Adipocyte (in vitro differentiated cells): ENCODE measurements around the gene CARS1.
A peak's percentile ranks its signal among the peaks of the same experiment; 100 is the strongest.

Experiments used
- DNase-seq: peaks from one replicate; pipeline ENCODE4 v3.0.0-alpha.2; 2015; ENCODE audit warnings: low read depth
- H3K27me3 ChIP-seq: replicated peaks from 2 replicates; pipeline ENCODE4 v1.7.0; 2013; ENCODE audit warnings: mild to moderate bottlenecking, low read length, moderate library complexity; ENCODE audit not compliant: control insufficient read depth, insufficient read depth
- H3K36me3 ChIP-seq: 2 replicates; pipeline ENCODE4 v1.7.0; 2013; ENCODE audit warnings: low read length, mild to moderate bottlenecking, moderate library complexity; ENCODE audit not compliant: control insufficient read depth, insufficient read depth, severe bottlenecking
- H3K4me1 ChIP-seq: 2 replicates; pipeline ENCODE4 v1.7.0; 2013; ENCODE audit warnings: mild to moderate bottlenecking, low read length, moderate library complexity; ENCODE audit not compliant: control insufficient read depth, insufficient read depth
- H3K4me3 ChIP-seq: 2 replicates; pipeline ENCODE4 v1.7.0; 2013; ENCODE audit warnings: mild to moderate bottlenecking, low read length, moderate library complexity
- H3K9ac ChIP-seq: 2 replicates; pipeline ENCODE4 v1.7.0; 2013; ENCODE audit warnings: mild to moderate bottlenecking, low read length, moderate library complexity
- H3K9me3 ChIP-seq: 2 replicates; pipeline ENCODE4 v1.7.0; 2013; ENCODE audit warnings: mild to moderate bottlenecking, low read length, moderate library complexity; ENCODE audit not compliant: control insufficient read depth

CARS1 gene

DNA sequence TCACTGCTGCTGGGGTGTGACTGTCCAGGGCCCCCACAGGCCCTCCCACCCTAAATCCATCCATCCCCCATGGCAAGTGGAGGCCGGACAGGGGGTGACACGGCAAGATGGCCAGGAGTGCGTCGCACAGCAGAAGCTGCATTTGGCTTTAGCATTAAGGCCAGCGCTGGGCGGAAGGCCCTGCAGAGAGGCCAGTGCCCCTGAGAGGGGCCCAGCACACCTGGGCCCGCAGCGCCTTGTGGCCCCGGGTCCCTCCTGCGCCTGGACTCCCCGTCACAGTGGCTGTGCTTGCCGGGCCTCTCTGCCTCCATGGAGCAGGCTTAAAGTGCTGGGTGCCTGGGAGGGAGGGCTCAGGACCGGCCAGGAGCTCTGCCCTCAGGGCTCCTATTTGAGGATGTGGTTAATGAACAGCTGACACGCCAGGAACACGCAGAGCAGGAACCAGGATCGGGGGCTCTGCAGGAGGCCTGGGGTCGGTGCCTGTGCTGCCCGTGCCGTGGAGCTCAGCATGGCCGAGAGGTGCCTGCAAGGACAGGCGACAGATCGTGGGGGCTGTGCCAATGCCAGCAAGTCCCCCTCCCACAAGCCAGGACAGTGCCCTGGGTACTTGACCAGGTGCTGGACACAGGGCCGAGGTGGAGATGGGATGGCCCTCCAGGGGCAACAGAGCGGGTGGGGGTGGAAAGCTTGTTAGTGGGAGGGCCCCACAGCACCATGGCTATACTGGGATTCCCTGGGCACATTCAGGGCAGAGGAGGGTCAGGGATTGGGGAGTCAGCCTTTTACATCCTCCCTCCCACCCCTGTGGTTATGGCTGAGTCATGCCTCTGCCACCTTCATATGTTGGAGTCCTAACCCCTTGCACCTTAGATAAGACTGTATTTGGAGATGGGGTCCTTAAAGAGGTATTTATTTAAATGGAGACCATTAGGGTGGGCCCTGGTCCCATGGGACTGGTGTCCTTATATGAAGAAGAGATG lies 30.9 kb upstream of the CARS1 start:
- H3K27me3 ChIP-seq, result no peaks in the 10 kb centered on the region
- H3K4me1 ChIP-seq, result no peaks in the 10 kb centered on the region
- no peak overlapping the region for H3K9ac ChIP-seq
- H3K4me3 ChIP-seq, result no peak overlapping the region
- DNase-seq, result no peak
- H3K9me3 ChIP-seq, result no peaks in the 10 kb centered on the region
- peaks cover 10% of the 10 kb centered on the region for H3K36me3 ChIP-seq

DNA sequence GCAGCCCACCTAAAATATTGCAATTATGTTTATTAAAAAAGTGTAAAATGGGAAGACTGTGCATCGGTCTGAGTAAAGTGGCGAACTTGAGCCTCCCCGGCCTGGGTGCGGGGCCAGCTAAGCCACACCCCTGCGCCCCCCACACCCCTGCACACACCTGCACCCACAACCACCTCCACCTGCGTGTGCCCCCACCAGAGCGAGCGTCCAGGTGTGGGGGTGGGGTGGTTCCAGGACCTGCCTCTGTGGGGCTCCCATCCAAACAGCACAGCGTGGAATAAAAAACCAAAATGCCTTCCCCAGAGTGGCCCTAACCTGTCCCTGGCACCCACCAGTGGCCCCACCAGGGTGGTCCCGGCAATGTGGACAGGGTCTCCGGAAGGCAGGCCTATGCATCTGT lies 30.1 kb upstream of the CARS1 start:
- no peak overlapping the region for H3K9ac ChIP-seq
- H3K36me3 ChIP-seq, result peaks cover 10% of the 10 kb centered on the region
- H3K4me1 ChIP-seq, result no peaks in the 10 kb centered on the region
- no peak overlapping the region for H3K4me3 ChIP-seq
- H3K27me3 ChIP-seq, result no peaks in the 10 kb centered on the region
- no peaks in the 10 kb centered on the region for H3K9me3 ChIP-seq
- DNase-seq, result no peak

DNA sequence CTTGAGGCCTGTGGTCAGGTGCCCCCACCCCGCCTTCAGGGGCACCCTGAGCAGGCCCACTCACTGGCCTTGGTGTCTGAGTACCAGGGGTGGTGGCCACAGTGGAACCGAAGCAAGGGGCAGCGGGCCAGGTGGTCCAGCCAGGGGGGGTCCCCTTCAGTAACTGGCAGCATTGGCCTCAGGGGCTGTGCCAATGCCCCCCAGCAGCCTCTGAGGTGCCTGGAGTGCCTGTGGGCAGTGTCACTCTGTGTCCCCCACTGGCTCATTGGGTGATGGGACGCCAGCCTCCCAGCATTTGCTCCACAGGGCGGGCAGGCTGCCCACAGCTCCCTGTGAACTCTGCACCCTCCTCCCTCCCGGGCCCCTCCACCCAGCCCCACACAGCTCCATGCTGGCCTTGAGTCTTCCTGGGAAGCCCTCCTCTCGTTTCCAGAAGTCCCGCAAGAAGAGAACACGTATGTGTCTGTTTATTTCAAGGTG lies 29.5 kb upstream of the CARS1 start:
- no peaks in the 10 kb centered on the region for H3K4me1 ChIP-seq
- peaks cover 10% of the 10 kb centered on the region for H3K36me3 ChIP-seq
- no peak overlapping the region for H3K4me3 ChIP-seq
- no peaks in the 10 kb centered on the region for H3K9me3 ChIP-seq
- DNase-seq, result no peak
- H3K9ac ChIP-seq, result no peak overlapping the region
- no peaks in the 10 kb centered on the region for H3K27me3 ChIP-seq

DNA sequence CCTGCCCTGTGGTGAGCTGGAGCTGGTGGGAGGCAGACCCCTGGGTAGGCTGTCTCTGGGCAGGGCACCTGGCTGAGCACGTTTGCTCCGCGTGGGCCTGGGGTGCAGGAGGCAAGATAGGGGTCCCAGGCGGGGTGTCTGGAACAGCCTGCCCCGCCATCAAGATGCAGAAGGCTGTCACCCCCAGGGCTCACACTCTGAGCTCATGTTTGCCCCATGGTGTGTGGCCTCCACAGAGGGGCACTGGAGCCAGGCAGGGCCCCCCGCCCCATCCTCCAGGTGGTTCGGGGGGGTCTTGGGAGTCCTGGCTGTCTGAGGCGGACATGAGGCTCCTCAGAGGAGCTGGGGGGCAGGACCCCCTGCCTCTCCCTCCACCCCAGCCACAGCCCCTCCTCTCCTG lies 28.9 kb upstream of the CARS1 start:
- Histone ChIP-seq H3K9ac (no peak overlapping the region), H3K9me3 (no peaks in the 10 kb centered on the region), H3K36me3 (peaks cover 10% of the 10 kb centered on the region), H3K4me3 (no peak overlapping the region), H3K4me1 (no peaks in the 10 kb centered on the region), H3K27me3 (no peaks in the 10 kb centered on the region)
- no peak for DNase-seq

DNA sequence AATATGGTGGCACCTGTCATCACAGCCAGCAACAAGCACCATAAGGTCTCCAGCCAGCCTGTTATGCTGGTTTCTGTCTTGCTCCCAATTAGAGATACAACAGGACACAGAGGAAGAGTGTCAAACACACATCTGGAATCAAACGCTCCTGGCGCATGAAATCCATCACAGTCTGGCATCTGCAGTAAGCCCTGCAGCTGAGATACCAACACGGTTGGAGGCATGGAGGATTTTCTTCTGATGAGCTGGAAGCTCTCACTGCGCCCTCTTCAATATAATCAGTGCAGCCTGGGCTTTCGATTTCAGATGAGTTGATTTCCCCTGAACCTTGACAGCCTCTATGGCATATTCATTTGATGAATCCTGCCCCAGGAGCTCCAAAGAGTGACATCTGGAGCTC lies 27.8 kb upstream of the CARS1 start:
- Histone ChIP-seq H3K36me3 (peaks cover 6% of the 10 kb centered on the region), H3K9ac (no peak overlapping the region), H3K4me3 (no peak overlapping the region), H3K27me3 (no peaks in the 10 kb centered on the region), H3K9me3 (no peaks in the 10 kb centered on the region), H3K4me1 (no peaks in the 10 kb centered on the region)
- DNase-seq, result no peak

DNA sequence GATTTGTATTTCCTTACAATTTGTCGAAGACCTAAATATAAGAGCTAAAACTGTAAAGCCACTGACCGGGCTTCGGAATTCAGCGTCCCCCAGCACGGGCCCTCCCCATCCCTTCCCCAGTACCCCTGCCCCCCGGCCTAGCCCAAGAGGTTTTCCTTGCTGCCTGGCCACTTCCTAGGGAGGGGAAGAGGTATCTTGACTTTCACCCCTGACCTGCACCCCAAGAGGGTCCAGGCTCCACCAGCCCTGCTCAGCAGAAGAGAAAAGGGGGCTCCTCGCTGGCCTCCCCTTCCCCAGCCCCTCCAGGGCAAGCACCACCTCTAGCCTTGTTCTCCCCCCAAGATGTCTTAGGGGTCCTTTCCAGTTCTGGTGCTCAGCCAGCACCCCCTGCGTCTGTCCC lies 26.1 kb upstream of the CARS1 start:
- no peak overlapping the region for H3K4me3 ChIP-seq
- no peak for DNase-seq

DNA sequence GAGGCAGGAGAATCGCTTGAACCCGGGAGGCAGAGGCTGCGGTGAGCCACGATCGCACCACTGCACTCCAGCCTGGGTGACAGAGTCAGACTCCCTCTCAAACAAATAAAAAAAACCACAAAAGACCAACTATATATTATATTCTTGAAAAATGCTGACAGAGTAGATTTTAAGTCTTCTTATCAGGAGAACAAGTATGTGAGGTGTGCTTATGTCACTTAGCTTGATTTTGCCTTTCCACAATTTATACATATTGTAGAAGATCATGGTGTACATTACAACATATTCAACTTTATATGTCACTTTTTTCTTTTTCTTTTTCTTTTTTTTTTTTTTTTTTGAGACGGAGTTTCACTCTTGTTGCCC lies 24.1 kb upstream of the CARS1 start:
- H3K4me3 ChIP-seq, result no peak overlapping the region
- H3K9me3 ChIP-seq, result no peaks in the 10 kb centered on the region
- no peaks in the 10 kb centered on the region for H3K4me1 ChIP-seq
- no peak for DNase-seq
- peaks cover 3% of the 10 kb centered on the region for H3K27me3 ChIP-seq
- no peaks in the 10 kb centered on the region for H3K36me3 ChIP-seq
- H3K9ac ChIP-seq, result no peak overlapping the region

More for the DNA sequence above, 26.1 kb upstream of the CARS1 start:
- no peaks in the 10 kb centered on the region for H3K9me3 ChIP-seq
- H3K9ac ChIP-seq, result no peak overlapping the region
- H3K36me3 ChIP-seq, result no peaks in the 10 kb centered on the region
- no peaks in the 10 kb centered on the region for H3K4me1 ChIP-seq
- H3K27me3 ChIP-seq, result no peaks in the 10 kb centered on the region

DNA sequence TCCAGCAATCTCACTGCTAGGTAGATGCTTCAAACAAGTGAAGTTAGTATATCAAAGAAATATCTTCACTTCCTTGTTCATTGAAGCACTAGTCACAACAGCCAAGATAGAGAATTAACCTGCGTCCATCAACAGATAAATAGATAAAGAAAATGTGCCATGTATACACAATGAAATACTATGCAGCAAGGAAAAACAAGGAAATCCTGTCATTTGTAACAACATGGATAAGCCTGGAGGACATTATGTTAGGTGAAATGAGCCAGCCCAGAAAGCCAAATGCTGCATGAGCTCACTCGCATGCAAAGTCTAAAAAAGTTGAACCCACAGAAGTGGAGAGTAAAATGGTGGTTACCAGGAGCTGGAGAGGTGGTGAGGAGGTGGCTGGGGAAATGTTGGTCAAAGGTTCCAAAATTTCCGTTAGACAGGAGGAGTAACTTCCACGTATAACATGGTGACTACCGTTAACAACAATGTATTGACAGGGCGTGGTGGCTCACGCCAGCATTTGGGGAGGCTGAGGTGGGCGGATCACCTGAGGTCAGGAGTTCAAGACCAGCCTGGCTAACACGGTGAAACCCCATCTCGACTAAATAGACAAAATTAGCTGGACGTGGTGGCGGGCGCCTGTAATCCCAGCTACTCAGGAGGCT lies 23.6 kb upstream of the CARS1 start:
- no peaks in the 10 kb centered on the region for H3K4me1 ChIP-seq
- H3K36me3 ChIP-seq, result no peaks in the 10 kb centered on the region
- no peaks in the 10 kb centered on the region for H3K9me3 ChIP-seq
- no peak overlapping the region for H3K9ac ChIP-seq
- H3K27me3 ChIP-seq, result peaks cover 3% of the 10 kb centered on the region
- no peak overlapping the region for H3K4me3 ChIP-seq
- DNase-seq, result no peak

DNA sequence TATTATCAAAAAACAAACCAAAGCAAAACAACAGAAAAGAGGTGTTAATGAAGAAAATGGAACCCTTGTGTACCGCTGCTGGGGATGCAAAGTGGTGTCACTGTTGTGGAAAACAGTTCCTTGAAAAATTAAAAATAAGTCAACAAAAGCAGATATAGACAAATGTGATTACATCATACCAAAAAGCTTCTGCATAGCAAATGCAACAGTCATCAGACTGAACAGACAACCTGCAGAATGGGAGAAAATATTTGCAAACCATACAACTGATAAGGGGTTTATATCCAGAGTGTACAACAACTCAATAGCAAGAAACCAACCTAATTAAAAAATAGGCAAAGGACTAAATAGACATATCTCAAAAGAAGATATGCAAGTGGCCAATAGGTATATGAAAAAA lies 22.9 kb upstream of the CARS1 start:
- Histone ChIP-seq H3K27me3 (peaks cover 3% of the 10 kb centered on the region), H3K4me1 (no peaks in the 10 kb centered on the region), H3K4me3 (no peak overlapping the region), H3K9me3 (no peaks in the 10 kb centered on the region), H3K9ac (no peak overlapping the region), H3K36me3 (no peaks in the 10 kb centered on the region)
- DNase-seq, result peak; percentile 22

DNA sequence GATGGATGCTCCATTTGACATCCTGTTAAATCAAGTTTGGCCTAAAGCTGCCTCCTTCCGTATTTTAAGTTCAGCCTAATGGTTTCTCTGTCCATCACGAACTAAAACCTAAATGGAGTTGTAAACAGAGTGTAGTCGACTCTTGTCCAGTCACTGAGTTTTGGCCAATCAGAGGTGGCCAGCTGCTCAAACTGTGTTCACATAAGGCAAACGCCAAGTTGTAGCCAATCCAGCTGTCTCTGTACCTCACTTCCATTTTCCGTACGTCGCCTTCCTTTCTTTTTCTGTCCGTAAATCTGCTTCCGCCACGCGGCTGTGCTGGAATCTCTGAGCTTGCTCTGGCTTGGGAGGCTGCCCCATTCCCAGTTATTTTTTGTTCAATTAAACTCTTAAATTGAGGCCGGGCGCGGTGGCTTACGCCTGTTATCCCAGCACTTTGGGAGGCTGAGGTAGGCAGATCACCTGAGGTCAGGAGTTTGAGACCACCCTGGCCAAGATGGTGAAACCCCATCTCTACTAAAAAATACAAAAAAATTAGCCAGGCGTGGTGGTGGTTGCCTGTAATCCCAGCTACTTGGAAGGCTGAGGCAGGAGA lies 20.7 kb upstream of the CARS1 start:
- H3K36me3 ChIP-seq, result no peaks in the 10 kb centered on the region
- H3K4me3 ChIP-seq, result no peak overlapping the region
- H3K27me3 ChIP-seq, result peaks cover 3% of the 10 kb centered on the region
- H3K9me3 ChIP-seq, result no peaks in the 10 kb centered on the region
- H3K9ac ChIP-seq, result no peak overlapping the region
- peaks cover 6% of the 10 kb centered on the region for H3K4me1 ChIP-seq
- DNase-seq, result no peak

DNA sequence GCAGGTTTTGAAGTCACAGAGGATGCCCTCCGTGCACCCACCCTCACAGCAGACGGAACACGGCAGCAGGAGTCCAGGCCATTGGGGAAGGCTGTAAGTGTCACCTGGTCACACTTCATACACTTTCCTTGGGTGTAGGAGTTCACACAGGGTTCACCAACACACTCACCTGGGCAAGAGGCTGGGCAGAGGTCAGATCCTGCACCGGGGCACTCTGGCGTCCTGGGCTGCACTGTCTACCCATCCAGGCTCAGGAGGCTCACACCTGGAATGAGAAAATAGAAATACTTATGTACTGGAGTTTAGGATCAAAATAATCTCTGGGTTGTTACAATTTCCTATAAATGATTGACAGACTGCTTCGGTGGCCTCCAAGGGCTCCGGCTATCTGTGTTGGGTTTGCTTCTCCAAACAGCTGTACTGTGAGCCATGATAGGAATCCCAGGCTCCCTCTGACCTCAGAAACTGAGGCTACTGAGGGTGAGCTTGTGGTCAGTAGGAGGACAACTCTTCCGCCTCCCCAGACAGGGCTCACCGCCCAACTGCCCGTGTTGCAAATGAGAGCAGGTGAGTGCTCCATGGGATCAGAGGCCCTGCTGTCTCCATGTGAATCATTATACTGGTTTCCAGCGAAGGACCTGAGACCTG lies 20.1 kb upstream of the CARS1 start:
- Histone ChIP-seq H3K9ac (no peak overlapping the region), H3K4me1 (peaks cover 8% of the 10 kb centered on the region), H3K36me3 (no peaks in the 10 kb centered on the region), H3K4me3 (no peak overlapping the region), H3K27me3 (peaks cover 3% of the 10 kb centered on the region), H3K9me3 (no peaks in the 10 kb centered on the region)
- DNase-seq, result no peak
